GM10266 (cell line): ENCODE data around the gene DDX21.
A peak's percentile ranks its signal among the peaks of the same experiment; 100 is the strongest.
"Not testable (repeated sequence)": the region's sequence is repeated elsewhere in the genome, so short reads cannot be mapped to it uniquely, and the experiment has no call there.

Experiments
- DNase-seq: peaks from one replicate; pipeline ENCODE4 v3.0.0; 2012; ENCODE audit errors: extremely low spot score
- CTCF ChIP-seq: IDR thresholded peaks from 2 replicates; pipeline ENCODE4 v1.5.1; 2012; ENCODE audit warnings: mild to moderate bottlenecking, low read depth; ENCODE audit not compliant: control insufficient read depth, insufficient read depth; ENCODE audit errors: missing control alignments

The DDX21 gene

GRCh38 chr10:68973975-68974374 is 18.0 kb downstream of the DDX21 start:
- no peak for DNase-seq
- TF ChIP-seq CTCF = no peak

GRCh38 chr10:68975936-68976473 is 20.0 kb downstream of the DDX21 start:
- DNase-seq = not testable (repeated sequence)

DNA sequence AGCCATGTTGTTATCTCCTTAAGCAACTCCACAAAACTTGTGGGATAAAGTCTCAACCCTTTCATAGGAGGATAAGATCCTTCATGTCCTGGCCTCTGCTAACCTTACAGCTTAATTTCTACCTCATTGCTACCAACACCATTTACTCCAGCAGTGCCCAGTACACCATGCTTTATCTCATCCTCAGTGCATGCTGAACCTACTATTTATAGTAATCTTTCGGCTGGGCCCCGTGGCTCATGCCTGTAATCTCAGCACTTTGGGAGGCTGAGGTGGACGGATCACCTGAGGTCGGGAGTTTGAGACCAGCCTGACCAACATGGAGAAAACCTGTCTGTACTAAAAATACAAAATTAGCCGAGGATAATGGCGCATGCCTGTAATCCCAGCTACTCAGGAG is 23.8 kb downstream of the DDX21 start:
- not testable (repeated sequence) for DNase-seq

GRCh38 chr10:68981074-68981473 is 25.1 kb downstream of the DDX21 start:
- DNase-seq = no peak
- TF ChIP-seq CTCF = peak; percentile 12

DNA sequence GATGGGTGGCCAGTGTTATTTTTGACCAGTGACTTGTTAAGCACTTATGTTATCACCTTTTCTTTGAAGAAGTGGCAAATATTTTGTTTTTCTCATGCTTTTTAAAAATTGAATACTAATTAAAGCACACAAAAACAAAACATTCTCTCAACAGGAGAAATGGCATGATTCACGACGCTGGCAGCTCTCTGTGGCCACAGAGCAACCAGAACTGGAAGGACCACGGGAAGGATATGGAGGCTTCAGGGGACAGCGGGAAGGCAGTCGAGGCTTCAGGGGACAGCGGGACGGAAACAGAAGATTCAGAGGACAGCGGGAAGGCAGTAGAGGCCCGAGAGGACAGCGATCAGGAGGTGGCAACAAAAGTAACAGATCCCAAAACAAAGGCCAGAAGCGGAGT is 26.4 kb downstream of the DDX21 start:
- no peak for TF ChIP-seq CTCF
- DNase-seq = no peak

- no peak for TF ChIP-seq CTCF
- DNase-seq = no peak
These were observed 31.6 kb downstream of the DDX21 start for GRCh38 chr10:68987611-68988010.

DNA sequence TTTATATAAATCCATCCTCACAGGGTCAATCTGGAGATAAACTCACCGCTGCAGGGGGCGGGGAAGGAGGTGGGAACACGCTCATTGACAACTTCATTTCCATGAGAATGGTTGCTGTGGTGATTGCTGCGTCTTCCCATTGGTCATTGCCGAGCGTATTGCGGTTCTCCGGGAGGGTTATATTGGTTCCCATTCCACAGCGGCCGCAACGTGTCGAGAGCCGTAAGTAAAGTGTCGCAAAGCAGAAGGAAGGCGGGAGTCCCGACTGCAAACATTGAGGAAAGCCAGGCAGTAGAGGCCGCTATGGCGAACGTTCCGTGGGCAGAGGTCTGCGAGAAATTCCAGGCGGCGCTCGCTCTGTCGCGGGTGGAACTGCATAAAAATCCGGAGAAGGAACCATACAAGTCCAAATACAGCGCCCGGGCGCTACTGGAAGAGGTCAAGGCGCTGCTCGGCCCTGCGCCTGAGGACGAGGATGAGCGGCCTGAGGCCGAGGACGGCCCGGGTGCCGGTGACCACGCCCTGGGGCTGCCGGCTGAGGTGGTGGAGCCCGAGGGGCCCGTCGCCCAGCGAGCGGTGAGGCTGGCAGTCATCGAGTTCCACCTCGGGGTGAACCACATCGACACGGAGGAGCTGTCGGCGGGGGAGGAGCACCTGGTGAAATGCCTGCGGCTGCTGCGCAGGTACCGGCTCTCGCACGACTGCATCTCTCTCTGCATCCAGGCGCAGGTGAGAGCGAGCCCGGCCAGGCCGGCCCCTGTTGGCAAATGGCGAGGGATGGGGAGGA is 32.8 kb downstream of the DDX21 start, which contains the start of gene KIFBP:
Gene KIFBP, plus strand, starts transcription at position 274 of the 787 bp plus-strand sequence. Its CDS starts 30 bp downstream, at position 304.
- peak; percentile 93 for DNase-seq

More for the DNA sequence above, 32.8 kb downstream of the DDX21 start, which contains the start of gene KIFBP:
- peak; percentile 65 for TF ChIP-seq CTCF
